HepG2 (cell line): ENCODE results near the gene FGF19. TPM values are rescaled to one million over a fixed set of nuclear protein-coding genes. Genes with fewer than 3 reads are reported as not detected.

Source experiments
- ATAC-seq: fragments of 200-7000 bp; cut with Tn5 transposase; 3 replicates; pipeline ENCODE4 v1.9.1; 2020; ENCODE audit warnings: mild to moderate bottlenecking, moderate library complexity
- BruUV-seq: library from RNA; stranded (reverse); fragments of 400-500 nt; replicated peaks from 2 replicates; lab custom pipeline; 2021; lab: Mats Ljungman, UMichigan
- CTCF ChIA-PET: fragments of 300-600 bp; formaldehyde crosslinking; extraction: SDS; loops from one replicate; lab custom pipeline; 2021; ENCODE audit warnings: low total read pairs, inconsistent platforms, low intra/inter-chr PET ratio; lab: Yijun Ruan, JAX
- POLR2A ChIA-PET: fragments of 350-600 bp; sonication (Branson Sonifier 250); formaldehyde crosslinking; loops from one replicate; lab custom pipeline; 2020; ENCODE audit warnings: antibody characterized with exemption, inconsistent platforms; lab: Yijun Ruan, JAX
- DNase-seq: peaks from one replicate; pipeline ENCODE4 v3.0.0-alpha.2; 2015; ENCODE audit warnings: low spot score
- FAIRE-seq: peaks from 3 replicates; lab custom pipeline; 2011; peaks lifted over from hg19 to GRCh38; lab: Jason Lieb, UNC
- H2AFZ ChIP-seq: one replicate; pipeline ENCODE4 v1.6.1; 2011; ENCODE audit warnings: low read length, inconsistent platforms
- H3K27ac ChIP-seq: fragments of 300-600 bp; 3 replicates; pipeline ENCODE4 v1.8.0; 2011; ENCODE audit warnings: mixed run types, mild to moderate bottlenecking, mixed read lengths, low read length, inconsistent platforms; ENCODE audit not compliant: insufficient read depth; ENCODE audit errors: extremely low read length
- H3K27me3 ChIP-seq, 2 experiments: fragments of 200-600 bp in 1 of 2; 2 replicates in 1 of 2; 3 replicates in 1 of 2; pipeline versions ENCODE4 v1.6.0 to v1.8.0; 2011; ENCODE audit warnings: low read length in 2 of 2, mild to moderate bottlenecking in 2 of 2, moderate library complexity in 2 of 2, inconsistent platforms in 1 of 2; ENCODE audit not compliant: insufficient read depth in 2 of 2, control insufficient read depth in 1 of 2
- H3K36me3 ChIP-seq, 2 experiments: fragments of 200-600 bp in 1 of 2; replicated peaks in 1 of 2; 2 replicates in 1 of 2; 3 replicates in 1 of 2; pipeline versions ENCODE4 v1.5.1 to v1.8.0; 2011; ENCODE audit warnings: low read length in 2 of 2, inconsistent platforms in 1 of 2; ENCODE audit not compliant: insufficient read depth in 2 of 2, control insufficient read depth in 1 of 2
- H3K4me1 ChIP-seq: 2 replicates; pipeline ENCODE4 v1.5.1; 2012; ENCODE audit warnings: low read length, inconsistent platforms; ENCODE audit not compliant: insufficient read depth
- H3K4me2 ChIP-seq: 2 replicates; pipeline ENCODE4 v1.6.0; 2011; ENCODE audit warnings: low read depth, low read length, inconsistent platforms
- H3K4me3 ChIP-seq, 3 experiments: fragments of 200-600 bp in 1 of 3; sonication (generic), shearing (Covaris generic) in 1 of 3; replicated peaks in 1 of 3; 2 replicates each; pipeline ENCODE4 v1.5.1; 2011 to 2016; ENCODE audit warnings: low read length in 3 of 3, inconsistent platforms in 2 of 3, low read depth in 2 of 3, mild to moderate bottlenecking in 2 of 3, control low read depth in 1 of 3, mixed read lengths in 1 of 3; ENCODE audit not compliant: insufficient read depth in 1 of 3
- H3K79me2 ChIP-seq: one replicate; pipeline ENCODE4 v1.6.1; 2011; ENCODE audit warnings: low read length, inconsistent platforms; ENCODE audit not compliant: insufficient read depth
- H3K9ac ChIP-seq: 2 replicates; pipeline ENCODE4 v1.6.0; 2011; ENCODE audit warnings: mild to moderate bottlenecking, low read depth, low read length, inconsistent platforms; ENCODE audit not compliant: insufficient read depth
- H3K9me3 ChIP-seq: 2 replicates; pipeline ENCODE4 v1.5.1; 2012; ENCODE audit warnings: mild to moderate bottlenecking, low read length
- H4K20me1 ChIP-seq: 2 replicates; pipeline ENCODE4 v1.6.0; 2011; ENCODE audit warnings: inconsistent platforms, mild to moderate bottlenecking, low read length, moderate library complexity; ENCODE audit not compliant: insufficient read depth
- AGO1 ChIP-seq: fragments of 200-400 bp; formaldehyde crosslinking; IDR thresholded peaks from 2 replicates; pipeline ENCODE4 v1.6.1; 2017; ENCODE audit warnings: mild to moderate bottlenecking, low read depth, low read length, moderate library complexity; ENCODE audit not compliant: poor library complexity, severe bottlenecking
- CC2D1A ChIP-seq: sonication (generic); formaldehyde crosslinking; IDR thresholded peaks from 2 replicates; pipeline ENCODE4 v1.8.1; 2023; ENCODE audit warnings: mild to moderate bottlenecking, missing genetic modification reagents
- GTF3A ChIP-seq: sonication (generic); formaldehyde crosslinking; conservative IDR thresholded peaks from 2 replicates; pipeline ENCODE4 v1.4.0; 2020; ENCODE audit warnings: mild to moderate bottlenecking, missing genetic modification reagents
- GZF1 ChIP-seq: sonication (generic); formaldehyde crosslinking; IDR thresholded peaks from 2 replicates; pipeline ENCODE4 v1.5.1; 2020; ENCODE audit warnings: mild to moderate bottlenecking, missing genetic modification reagents
- MLLT10 ChIP-seq: sonication (generic); formaldehyde crosslinking; IDR thresholded peaks from 2 replicates; pipeline ENCODE4 v1.4.0; 2020; ENCODE audit warnings: missing genetic modification reagents
- NFE2 ChIP-seq: sonication (generic); formaldehyde crosslinking; IDR thresholded peaks from 2 replicates; pipeline ENCODE4 v1.4.0; 2020; ENCODE audit warnings: missing genetic modification reagents
- PLSCR1 ChIP-seq: sonication (generic); formaldehyde crosslinking; IDR thresholded peaks from 2 replicates; pipeline ENCODE4 v1.5.0; 2020; ENCODE audit warnings: missing genetic modification reagents, mild to moderate bottlenecking, borderline replicate concordance
- PRPF4 ChIP-seq: fragments of 200-400 bp; formaldehyde crosslinking; IDR thresholded peaks from 2 replicates; pipeline ENCODE4 v1.6.1; 2016; ENCODE audit warnings: low read length, low read depth; ENCODE audit not compliant: poor library complexity, severe bottlenecking
- SRSF4 ChIP-seq: fragments of 200-400 bp; formaldehyde crosslinking; IDR thresholded peaks from one replicate; pipeline ENCODE4 v1.6.1; 2018; ENCODE audit warnings: mild to moderate bottlenecking, low read depth, low read length, moderate library complexity; ENCODE audit not compliant: poor library complexity, severe bottlenecking
- ZNF569 ChIP-seq: sonication (generic); formaldehyde crosslinking; IDR thresholded peaks from 2 replicates; pipeline ENCODE4 v1.5.0; 2020; ENCODE audit warnings: mild to moderate bottlenecking, missing genetic modification reagents, moderate library complexity, borderline replicate concordance
- ZNF816 ChIP-seq: sonication (generic); formaldehyde crosslinking; IDR thresholded peaks from 2 replicates; pipeline ENCODE4 v1.8.0; 2022; ENCODE audit warnings: missing genetic modification reagents, mild to moderate bottlenecking, borderline replicate concordance
- WGBS: methylation state at CpG from one replicate; pipeline ENCODE4 v1.1.6; 2017; ENCODE audit warnings: low lambda C conversion rate; 5-methylcytosine and 5-hydroxymethylcytosine counted together
- in situ Hi-C: cut with HindIII; loops from 2 replicates; pipeline ENCODE4 v1.10.0; 2017; ENCODE audit warnings: low pct_unique_long_range_greater_than_20kb; ENCODE audit not compliant: extremely low pct_ligation_motif_present
- intact Hi-C: fragments of 100-400 bp; cut with micrococcal nuclease; formaldehyde crosslinking; loops from one replicate; pipeline ENCODE4 v1.10.0; 2022; ENCODE audit not compliant: unreplicated experiment
- polyA plus RNA-seq, 8 experiments: library from polyadenylated mRNA; depleted of rRNA in 3 of 8; stranded (reverse) in 7 of 8; unstranded in 1 of 8; fragments of >200 nt; fragmentation: Illumina TruSeq in 4 of 8; extraction: Trizol in 4 of 8; gene quantifications; 2 replicates each; pipeline versions ENCODE4 v1.2.1 to v1.2.3, GENCODE V29; 2011 to 2016; ENCODE audit warnings: low read depth in 4 of 8, missing spikeins in 1 of 8, mixed read lengths in 1 of 8; ENCODE audit not compliant: insufficient read depth in 1 of 8
- total RNA-seq, 5 experiments: library from RNA; depleted of rRNA; stranded (reverse); fragments of >200 nt; fragmentation: Illumina TruSeq; extraction: Trizol; gene quantifications; 2 replicates each; pipeline ENCODE4 v1.2.3, GENCODE V29; 2016; ENCODE audit warnings: low read depth in 1 of 5
- TF ChIP-seq, protein P1 (sequence below): sonication (generic); formaldehyde crosslinking; IDR thresholded peaks from 2 replicates; pipeline ENCODE4 v1.8.1; 2023; ENCODE audit warnings: mild to moderate bottlenecking, inconsistent platforms, moderate library complexity, missing genetic modification reagents, borderline replicate concordance
- TF ChIP-seq, protein P2 (sequence below): sonication (generic); formaldehyde crosslinking; IDR thresholded peaks from 2 replicates; pipeline ENCODE4 v1.8.0; 2023; ENCODE audit warnings: mild to moderate bottlenecking, missing genetic modification reagents

FGF19 gene
- total and polyA plus RNA-seq, 2 of the 13 experiments (the other 11 are each of a cell fraction or from before 2014, with no cell fraction given), result 0.07 TPM; not detected in 1

DNA sequence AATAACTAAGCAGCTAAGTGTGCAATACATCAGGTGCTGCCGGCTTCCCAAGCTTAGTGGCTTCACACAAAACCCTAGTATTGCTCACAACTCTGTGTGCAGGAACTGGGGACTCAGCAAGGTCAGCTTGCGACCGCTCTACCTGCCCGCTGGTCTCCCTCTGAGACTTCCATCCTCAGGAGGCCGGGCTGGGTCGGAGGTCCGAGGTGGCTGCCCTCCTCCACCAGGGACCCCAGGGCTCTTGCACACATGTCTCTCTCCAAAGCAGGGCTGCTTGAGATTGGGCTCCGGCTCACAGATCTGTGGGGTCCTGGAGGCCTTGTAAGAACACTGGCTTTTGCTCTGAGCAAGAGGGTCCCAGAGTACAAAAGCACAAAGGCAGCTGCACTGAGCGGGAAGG is 25.4 kb upstream of the FGF19 start:
- CTCF ChIA-PET, result no interaction called here
- peaks cover 4 to 56% of the 10 kb centered on the region in 2 experiments; a peak in 4 of 5 replicates for H3K27me3 ChIP-seq
- ATAC-seq (no peak), FAIRE-seq (no peak), DNase-seq (no peak)
- no peaks in the 10 kb centered on the region for H3K4me1 ChIP-seq
- in situ Hi-C loops (no loop called here), intact Hi-C loops (no loop called here)
- H3K4me3 ChIP-seq, result no peak overlapping the region
- TF ChIP-seq CC2D1A (CRISPR knock-in tag), result no peak
- TF ChIP-seq PRPF4, result no peak
- no peak for TF ChIP-seq ZNF569 (CRISPR knock-in tag)
- TF ChIP-seq, protein P1, sequence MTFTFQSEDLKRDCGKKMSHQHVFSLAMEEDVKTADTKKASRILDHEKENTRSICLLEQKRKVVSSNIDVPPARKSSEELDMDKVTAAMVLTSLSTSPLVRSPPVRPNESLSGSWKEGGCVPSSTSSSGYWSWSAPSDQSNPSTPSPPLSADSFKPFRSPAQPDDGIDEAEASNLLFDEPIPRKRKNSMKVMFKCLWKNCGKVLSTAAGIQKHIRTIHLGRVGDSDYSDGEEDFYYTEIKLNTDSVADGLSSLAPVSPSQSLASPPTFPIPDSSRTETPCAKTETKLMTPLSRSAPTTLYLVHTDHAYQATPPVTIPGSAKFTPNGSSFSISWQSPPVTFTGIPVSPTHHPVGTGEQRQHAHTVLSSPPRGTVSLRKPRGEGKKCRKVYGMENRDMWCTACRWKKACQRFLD (CRISPR knock-in tag), result no peak
- TF ChIP-seq, protein P2, sequence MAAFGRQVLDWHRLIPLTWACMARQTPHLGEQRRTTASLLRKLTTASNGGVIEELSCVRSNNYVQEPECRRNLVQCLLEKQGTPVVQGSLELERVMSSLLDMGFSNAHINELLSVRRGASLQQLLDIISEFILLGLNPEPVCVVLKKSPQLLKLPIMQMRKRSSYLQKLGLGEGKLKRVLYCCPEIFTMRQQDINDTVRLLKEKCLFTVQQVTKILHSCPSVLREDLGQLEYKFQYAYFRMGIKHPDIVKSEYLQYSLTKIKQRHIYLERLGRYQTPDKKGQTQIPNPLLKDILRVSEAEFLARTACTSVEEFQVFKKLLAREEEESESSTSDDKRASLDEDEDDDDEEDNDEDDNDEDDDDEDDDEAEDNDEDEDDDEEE (CRISPR knock-in tag), result no peak
- TF ChIP-seq MLLT10 (CRISPR knock-in tag), result no peak
- TF ChIP-seq AGO1, result no peak
- no peak for TF ChIP-seq ZNF816
- no peak for TF ChIP-seq PLSCR1 (CRISPR knock-in tag)
- TF ChIP-seq NFE2, result no peak
- TF ChIP-seq GTF3A (CRISPR knock-in tag), result no peak
- TF ChIP-seq SRSF4, result no peak
- TF ChIP-seq GZF1, result no peak
- 0% methylated on average over 1 of the region's 9 CpGs for WGBS
- no peak overlapping the region for H2AFZ ChIP-seq
- H3K9ac ChIP-seq, result no peak overlapping the region
- BruUV-seq, result no TSS peak
- H3K36me3 ChIP-seq, result no peaks in the 10 kb centered on the region
- POLR2A ChIA-PET, result no interaction called here
- no peaks in the 10 kb centered on the region for H3K79me2 ChIP-seq
- no peak overlapping the region for H3K27ac ChIP-seq
- no peaks in the 10 kb centered on the region for H4K20me1 ChIP-seq
- peaks cover 4% of the 10 kb centered on the region; the same call in 1 of the 2 replicates for H3K9me3 ChIP-seq
- no peak overlapping the region for H3K4me2 ChIP-seq
